HG02678 (cell line): ENCODE measurements around the gene AP2A1.

Source experiments
- ATAC-seq: cut with Tn5 transposase; IDR thresholded peaks from one replicate; pipeline ENCODE4 v1.9.1; 2021; ENCODE audit warnings: mild to moderate bottlenecking, moderate library complexity; ENCODE audit not compliant: unreplicated experiment

Gene AP2A1

DNA sequence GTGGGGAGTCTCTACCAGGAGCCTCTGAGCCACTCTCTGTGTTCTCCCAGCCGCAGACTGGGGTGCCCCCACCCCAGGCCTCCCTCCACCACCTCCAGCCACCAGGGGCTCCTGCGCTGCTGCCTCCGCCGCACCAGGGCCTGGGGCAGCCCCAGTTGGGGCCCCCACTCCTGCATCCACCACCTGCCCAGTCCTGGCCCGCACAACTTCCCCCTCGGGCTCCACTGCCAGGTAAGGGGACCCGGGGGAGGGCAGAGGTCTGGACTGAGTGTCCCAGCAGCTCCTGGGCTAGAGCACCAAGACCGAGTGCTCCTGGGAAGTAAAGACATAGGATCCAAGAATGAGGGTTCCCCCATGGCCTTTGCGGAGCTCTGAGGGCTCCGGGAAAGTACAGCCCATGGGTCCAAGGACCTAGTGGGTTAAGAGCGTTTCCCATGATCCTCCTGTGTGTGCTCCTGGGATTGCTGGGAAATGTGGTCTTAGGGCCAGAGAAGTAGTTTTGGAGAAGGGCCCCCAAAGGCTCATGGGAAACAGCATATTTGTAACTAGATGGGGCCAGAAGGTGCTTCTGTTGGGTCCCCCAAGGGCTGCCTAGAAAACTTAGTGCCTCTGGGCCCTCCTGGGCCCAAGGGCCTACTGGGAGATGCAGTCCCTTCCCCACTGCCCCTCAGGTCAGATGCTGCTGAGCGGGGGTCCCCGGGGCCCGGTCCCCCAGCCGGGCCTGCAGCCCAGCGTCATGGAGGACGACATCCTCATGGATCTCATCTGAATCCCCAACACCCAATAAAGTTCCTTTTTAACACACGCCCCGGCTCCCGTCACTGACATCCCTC is 69.6 kb downstream of the AP2A1 start:
- ATAC-seq: no peak

DNA sequence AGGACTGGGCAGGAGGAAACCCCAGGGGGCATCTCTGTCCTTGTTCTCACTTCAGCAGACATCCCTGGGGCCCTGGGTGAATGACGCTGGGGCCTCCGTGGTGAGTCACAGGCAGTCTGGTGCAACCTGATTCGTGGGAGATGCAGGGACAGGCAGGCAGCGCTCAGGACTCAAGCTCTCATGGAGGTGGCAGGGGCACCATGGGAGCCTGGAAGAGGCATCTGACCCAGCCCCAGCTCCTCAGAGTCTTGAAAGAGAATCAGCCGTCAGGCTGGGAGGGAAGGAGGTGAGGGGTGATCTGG is 70.2 kb downstream of the AP2A1 start:
- no peak for ATAC-seq

DNA sequence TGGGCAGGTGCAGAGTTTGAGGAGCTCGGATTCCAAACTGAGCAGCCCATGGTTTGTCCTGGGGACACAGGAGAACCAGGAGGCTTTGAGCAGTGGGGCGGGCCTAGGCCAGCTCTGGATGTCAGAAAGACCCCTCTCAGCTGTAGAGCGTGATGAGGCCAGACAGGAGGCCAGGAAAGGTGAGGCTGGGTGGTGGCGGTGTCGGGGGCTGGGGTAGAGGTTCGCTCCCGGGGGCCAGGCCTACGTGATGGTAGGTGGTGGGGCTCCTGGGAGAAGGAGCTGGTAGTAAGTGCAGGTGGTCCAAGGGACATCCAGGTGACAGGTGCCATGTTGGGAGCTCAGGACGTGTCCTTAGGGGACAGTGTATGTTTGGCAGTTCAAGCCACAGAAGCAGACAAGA is 70.6 kb downstream of the AP2A1 start:
- ATAC-seq: no peak

DNA sequence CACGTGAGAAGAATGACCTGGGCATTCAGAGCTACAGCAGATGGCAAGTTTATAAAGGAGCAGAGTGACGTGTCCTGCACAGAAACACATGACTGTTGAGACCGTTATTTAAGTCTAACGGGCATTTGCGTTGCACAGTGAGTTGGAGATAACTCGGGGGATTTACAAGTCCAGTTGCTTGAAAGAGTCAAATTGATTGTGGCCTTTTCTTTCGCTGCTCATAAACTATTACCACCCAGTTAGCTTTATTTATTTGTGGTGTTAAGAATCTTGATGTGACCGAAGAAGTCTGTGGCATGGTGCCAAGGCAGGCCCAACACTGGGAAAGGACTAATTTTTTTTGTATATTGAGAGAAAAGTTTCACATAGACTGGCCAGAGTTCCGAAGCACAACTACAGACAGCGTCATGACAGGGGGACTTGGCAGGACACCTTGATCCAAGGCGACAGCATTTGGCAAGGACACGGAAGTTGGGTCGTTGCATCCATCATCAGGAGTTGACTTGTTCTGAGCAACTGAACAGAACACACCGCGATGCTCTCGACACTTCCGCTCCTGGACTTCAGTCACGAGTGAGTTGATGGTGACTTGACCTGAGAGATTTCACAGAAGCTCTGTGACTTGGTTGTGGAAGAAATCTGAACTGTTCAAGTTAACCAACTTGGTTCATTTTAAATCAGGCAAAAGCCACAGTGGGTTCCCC is 72.2 kb downstream of the AP2A1 start:
- ATAC-seq: no peak

DNA sequence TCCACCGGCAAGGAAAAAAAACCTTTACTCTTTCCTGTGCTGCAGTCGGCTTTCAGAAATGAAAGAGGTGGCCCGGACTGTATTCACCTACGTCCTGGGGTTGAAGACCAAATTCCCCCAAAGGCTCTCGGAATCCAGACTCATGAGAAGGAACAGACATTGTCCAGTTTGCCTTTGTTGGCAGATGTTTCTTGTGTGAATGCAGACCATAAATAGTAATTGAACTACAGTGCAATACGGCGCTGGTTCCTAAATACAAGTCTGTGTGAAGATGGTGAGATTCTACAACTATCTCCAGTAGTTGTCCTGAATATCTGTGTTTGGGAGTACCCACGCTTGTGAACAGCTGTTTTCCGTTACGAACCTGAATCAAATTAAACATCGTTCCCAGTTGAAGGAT is 72.9 kb downstream of the AP2A1 start:
- ATAC-seq: no peak

DNA sequence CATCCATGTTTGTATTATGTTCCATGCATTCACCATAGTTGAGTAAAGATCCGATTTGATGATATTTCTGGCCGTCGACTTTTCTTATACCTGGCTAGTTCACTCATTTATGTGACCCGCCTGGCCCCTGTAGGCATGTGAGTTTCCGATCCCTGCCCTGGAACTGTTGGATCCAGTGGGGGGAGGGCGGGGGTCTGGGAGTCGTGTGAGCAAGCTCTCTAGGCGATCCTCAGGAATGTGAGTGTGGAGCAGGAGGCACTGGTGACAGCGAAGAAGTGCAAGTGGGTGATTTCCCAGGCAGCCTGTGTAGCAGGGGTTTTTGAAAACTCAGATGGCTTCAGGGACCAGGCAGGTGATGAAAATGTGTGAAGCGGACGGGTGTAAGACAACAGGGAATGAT is 73.5 kb downstream of the AP2A1 start:
- ATAC-seq: no peak

DNA sequence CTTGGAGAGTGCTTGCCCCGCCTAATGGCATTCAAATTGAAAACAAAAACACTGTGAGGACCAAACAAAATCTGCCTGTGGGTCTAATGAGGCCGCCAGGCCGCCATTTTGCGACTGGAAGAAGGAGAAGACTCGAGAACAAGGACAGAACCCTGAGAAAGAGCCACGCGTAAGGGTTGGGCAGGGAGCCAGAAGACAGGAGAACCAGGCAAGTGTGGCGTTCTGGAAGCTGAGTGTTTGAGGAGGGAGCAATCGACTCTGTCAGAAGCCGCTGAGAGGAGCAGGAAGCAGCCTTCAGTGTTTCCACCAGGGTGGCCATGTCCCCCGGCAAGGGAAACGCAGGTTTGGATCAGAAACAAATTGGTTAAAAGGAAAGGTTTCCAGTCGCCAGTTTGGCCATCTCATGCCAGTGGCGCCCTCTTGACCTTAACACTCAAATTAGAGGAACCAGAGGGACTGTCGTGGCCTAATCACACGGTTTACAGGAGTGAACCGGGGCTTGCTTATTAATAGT is 74.0 kb downstream of the AP2A1 start:
- ATAC-seq: no peak

DNA sequence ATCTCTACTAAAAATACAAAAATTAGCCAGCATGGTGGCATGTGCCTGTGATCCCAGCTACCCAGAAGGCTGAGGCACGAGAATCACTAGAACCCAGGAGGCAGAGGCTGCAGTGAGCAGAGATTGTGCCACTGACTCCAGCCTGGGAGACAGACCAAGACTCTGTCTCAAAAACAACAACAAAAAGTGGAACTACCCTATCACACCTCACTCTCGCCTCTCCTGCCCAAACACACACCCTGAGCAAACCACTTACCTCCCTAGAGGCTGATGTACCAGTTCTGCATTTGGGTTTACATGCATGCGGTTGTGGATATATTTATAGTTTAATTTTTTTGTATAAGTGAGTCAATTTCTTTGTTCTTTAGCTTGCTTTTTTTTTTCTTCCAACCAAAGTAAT is 76.5 kb downstream of the AP2A1 start:
- ATAC-seq: no peak

DNA sequence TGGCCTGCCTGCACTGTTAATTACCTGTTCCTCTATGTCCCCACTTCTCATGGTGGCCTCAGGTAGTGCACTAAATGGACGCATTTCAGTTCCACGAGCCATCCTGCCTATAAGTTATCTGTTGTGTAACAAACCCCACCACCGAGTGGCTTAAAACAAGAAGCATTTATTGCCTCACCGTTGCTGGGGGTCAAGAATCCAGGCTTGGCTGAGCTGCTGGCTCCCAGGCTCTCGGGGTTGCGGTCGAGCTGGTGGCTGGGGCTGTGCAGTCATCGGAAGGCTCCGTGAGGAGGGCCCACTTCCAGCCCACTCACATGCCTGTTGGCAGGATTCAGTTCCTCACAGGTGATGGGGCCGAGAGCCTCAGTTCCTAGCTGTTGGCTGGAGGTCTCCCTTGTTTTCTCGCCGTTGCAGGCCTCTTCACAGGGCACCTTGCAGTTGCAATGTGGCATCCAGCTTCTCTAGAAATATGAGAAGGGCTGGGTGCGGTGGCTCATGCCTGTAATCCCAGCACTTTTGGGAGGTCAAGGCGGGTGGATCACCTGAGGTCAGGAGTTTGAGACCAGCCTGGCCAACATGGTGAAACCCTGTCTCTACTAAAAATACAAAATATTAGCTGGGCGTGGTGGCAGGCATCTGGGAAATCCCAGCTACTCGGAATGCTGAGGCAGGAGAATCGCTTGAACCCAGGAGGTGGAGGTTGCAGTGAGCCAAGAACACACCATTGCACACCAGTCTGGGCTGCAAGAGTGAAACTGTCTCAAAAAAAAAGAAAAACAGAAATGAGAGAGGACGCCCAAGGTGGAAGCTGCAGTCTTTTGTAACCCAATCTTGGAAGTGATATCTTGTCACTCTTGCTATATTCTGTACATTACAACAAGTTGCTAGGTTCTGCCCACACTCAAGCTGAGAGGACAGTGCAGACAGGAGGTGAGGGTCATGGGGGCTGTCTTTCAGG is 77.6 kb downstream of the AP2A1 start:
- ATAC-seq: no peak

DNA sequence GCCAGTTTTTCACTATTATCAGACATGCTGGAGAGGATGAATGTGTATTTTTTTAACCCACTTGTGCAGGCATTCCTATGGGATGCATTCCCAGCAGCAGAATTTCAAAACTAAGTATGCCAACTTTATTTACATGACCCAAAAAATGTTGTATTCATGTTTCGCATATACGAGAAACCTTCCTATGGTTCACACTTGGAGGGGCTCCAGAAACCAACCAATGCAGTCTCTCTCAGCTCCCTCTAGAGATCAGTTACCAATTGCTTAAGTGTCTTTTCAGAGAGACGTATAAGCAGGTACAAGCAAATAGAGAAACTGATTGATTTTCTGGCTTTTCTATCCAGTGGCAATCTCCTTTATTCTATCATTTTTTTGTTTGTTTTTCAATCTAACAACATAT is 78.6 kb downstream of the AP2A1 start:
- no peak for ATAC-seq

DNA sequence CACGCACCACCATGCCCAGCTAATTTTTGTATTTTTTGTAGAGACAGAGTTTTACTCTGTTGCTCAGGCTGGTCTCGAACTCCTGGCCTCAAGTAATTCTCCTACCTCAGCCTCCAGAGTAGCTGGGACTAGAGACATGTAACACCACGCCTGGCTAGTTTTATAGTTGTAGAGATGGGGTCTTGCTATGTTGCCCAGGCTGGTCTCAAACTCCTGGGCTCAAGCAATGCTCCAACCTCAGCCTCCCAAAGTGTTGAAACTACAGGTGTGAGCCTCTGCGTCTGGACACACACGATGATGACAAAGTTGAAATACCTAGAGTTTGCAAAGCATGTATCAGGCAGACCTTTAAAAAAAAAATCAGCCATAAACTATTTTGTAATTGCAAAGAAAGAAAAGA is 79.6 kb downstream of the AP2A1 start:
- ATAC-seq: no peak

DNA sequence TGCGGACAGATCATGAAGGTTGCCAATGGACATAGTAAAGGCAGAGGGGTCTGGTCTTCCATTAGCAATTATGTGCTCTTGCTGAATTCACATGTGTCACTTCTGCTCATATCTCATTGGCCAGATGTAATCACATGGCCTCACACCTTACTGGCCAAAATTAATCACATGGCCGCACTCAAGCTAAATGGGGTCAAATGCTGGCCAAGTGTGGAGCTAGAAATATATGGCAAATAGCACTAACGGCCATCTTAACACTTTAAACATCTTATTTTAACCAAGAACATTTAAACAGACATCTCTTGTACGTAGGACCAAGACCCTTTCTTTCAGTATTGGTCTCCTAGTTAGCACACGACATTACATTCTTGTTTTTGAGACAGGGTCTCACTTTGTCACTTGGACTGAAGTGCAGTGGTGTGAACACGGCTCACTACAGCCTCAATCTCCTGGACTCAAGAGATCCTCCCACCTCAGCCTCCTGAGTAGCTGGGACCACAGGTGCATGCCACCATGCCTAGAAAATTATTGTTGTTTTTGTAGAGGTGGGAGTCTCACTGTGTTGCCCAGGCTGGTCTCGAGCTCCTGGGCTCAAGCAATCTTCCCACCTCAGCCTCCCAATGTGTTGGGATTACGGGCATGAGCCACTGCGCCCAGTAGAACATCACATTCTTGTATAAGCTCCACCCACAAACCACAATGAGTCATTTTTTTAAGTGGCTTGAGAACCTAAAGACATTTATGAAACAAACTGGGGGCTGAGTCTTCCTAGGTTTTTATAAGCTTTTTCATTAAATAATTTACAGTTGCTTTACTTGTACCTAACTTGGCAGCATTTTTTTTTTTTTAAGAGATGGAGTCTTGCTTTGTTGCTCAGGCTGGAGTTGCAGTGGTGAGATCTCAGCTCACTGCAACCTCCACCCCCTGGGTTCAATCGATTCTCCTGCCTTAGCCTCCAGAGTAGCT is 81.2 kb downstream of the AP2A1 start:
- ATAC-seq: no peak

DNA sequence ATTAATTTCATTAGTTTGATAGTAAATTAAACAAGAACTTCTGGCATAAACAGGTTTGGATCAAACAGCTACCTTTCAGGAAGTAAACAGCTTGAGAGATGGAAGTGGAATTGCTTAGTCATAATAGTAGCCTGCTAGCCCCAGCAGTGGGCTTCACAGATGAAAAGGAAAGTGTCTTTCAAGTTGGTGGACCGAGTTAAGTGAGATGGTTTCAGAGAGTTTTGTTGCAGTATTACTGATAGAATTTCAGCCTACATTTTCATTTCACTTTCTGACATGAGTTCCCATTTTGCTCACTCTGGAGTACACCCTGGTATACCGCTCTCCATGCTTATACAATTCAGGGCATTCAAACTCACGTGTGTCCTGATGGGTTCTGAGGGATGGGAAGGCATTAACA is 82.1 kb downstream of the AP2A1 start:
- ATAC-seq: no peak

DNA sequence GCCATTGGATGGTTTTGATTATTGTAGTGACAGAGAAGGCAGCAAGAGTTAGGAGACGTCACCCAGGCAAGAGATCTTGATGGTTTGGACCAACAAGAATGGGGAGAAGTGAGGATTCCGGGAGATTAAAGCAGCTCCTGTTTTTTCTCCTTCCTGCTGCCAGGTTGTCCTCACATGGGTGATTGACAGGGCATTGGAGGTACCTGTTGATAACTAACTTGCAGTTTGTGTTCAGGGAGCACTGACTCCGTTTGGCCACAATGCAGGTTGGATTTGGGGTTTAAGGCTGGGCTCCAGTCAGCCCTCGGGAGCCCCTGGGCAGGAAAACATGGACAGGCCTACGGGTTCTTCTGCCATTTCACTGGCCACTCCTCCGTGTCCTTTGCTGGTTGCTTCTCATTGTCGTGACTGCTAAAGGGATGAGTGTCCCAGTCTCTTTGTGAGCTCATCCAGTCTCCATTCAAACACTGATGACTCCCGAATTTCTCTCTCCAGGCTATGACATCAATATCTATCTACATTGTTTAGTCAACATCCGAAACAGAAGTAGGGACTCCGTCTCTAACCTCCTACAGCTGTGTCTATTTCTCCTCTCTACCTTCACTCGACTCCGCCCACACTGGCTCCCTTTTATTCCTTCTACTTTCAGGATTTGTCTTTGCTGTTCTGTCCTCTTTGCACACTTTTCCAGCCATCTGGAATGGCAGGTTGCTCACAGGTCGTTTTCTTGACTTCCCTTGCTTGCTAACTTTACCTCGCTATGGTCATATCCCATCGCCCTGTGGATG is 82.8 kb downstream of the AP2A1 start:
- ATAC-seq: no peak

DNA sequence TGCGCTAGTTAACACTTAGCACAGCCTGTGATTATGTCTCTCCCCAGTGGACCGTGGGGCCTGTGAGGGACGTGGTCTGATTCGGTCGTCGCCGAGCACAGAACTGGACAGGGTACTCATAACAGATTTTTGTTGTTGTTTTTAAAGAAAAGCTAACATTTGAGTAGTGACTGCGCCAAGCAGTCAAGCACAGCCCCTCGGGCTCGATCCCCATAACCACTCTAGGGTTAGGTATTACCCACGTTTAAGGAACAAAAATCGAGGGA is 83.4 kb downstream of the AP2A1 start:
- no peak for ATAC-seq

DNA sequence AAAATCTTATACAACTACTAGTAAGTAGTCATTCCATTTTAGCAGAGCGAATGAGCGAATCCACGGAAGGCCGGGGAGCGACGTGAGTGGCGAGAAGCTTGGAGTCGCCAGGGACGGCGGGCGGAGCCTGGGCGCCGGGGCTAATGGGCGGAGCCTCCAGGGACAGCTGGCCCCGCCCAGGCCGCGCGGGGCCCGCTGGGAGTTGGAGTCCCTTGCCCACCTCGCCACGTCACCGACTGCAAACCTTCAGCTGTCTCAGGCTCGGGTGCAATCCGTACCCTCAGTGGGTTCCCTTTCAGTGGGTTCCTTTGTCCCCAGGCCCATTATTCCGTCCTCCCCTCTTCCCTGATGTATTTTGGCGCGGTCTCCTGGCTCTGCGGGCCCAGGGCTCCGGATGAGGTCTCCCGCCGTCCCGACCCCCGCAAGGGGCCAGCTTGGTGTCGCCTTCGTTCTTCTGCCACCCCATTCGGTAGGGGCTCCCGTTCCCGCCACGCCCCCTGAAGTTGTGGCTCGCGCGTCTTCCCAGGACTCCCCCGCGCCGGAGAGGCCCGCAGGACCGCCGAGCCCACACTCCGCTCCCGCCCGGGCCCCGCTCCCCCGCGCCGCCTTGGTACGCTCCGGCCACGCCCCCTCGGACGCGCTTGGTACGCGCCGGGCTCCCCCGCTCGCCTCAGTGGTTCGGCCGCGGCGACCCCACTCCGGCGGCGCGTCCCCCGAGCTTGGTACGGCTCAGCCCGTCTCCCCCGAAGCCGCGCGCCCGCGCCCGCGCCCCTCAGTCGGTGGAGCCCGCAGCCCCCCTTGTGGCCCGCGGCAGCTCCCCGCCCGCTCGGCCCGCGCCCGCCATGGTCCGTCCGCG is 83.9 kb downstream of the AP2A1 start, which contains the start of gene PTOV1:
PTOV1 (plus strand) TSS at position 673 of the 856 bp plus-strand sequence.
- peak; percentile 78 for ATAC-seq

DNA sequence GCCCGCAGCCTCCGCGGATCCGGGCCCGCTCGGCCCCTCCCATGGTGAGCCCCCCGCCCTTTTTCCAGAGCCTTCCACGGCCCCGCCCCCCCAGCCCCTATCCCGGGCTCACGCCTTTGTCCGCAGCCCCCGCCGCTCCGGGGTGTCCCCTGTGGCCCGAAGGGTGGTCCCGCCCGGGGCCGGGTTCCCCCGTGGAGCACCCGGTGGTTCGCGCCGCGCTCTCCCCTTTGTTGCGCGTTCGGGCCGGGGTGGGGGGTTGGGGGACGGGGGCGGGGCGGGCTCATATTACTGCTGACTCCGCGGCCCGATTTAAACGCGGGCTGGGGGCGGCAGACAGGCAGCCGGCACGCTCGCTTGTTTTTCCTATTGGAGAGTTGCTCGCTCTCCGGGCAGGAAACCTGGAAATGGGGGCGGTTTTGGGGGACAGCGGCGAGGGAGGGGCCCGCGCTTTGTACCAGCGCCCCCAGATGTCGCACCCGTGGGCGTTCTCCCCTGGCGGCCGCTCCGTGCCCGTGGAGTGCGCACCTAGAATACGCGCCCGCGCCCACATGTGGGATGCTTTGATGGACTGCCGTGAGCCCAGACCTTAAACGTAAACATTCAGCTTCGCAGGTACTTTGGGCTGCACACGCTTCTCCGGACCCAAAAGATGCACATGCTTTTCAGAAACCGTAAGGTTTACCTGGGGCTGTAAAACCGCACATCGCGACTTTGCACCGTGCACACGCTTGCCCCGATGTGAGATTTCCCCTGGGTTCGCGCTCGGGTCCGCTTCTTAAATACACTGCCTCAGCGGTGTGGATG is 84.9 kb downstream of the AP2A1 start:
- ATAC-seq: peak; percentile 5

DNA sequence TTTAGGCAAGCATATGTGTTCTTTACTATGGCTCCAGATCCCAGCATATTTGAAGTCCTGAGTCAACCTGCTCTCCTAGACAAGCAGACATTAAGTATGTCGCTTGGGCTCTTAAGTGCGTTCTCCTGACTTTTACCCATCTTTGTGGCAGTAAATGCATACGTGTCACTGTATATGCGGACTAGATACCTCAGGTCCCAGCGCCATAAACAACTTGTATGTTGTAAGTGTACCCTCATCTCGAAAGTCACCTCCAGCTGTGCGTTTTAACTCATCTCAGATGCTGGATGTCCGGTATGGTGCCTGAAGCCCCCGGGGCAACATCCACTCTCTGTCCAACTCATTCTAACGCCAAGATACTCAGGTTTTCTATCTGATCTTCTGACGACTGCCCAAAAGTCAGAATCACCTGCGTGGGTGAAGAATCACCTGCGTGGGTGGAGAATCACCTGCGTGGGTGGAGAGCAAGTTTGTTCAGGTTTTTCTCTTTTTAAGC is 85.9 kb downstream of the AP2A1 start:
- no peak for ATAC-seq
